Activated CD4-positive, alpha-beta memory T cell treated with anti-CD3 and anti-CD28 coated beads for 36 hours (primary cell): ENCODE results near the gene PKP4. TPM values are rescaled to one million over a fixed set of nuclear protein-coding genes. Genes with fewer than 3 reads are reported as not detected.

Experiments used
- CTCF ChIA-PET: fragments of 350-600 bp; sonication (Branson Sonifier 250); formaldehyde crosslinking; loops from one replicate; lab custom pipeline; 2021; ENCODE audit warnings: antibody characterized with exemption, inconsistent platforms; lab: Charles Lee
- POLR2A ChIA-PET: fragments of 350-600 bp; sonication (Branson Sonifier 250); formaldehyde crosslinking; loops from one replicate; lab custom pipeline; 2021; ENCODE audit warnings: antibody characterized with exemption; lab: Charles Lee
- DNase-seq: peaks from one replicate; pipeline ENCODE4 v3.0.0-alpha.2; 2020
- H3K27ac Mint-ChIP-seq: one replicate; pipeline ENCODE4 v1.8.0; 2021; ENCODE audit warnings: mixed read lengths
- H3K27me3 Mint-ChIP-seq: one replicate; pipeline ENCODE4 v1.8.0; 2021; ENCODE audit warnings: mixed read lengths
- H3K36me3 Mint-ChIP-seq: one replicate; pipeline ENCODE4 v1.8.0; 2021; ENCODE audit warnings: mixed read lengths
- H3K4me1 Mint-ChIP-seq: one replicate; pipeline ENCODE4 v1.8.0; 2021; ENCODE audit warnings: low read depth, mixed read lengths
- H3K4me3 Mint-ChIP-seq: one replicate; pipeline ENCODE4 v1.8.0; 2021; ENCODE audit warnings: mild to moderate bottlenecking, mixed read lengths
- H3K9me3 Mint-ChIP-seq: one replicate; pipeline ENCODE4 v1.8.0; 2021; ENCODE audit warnings: mixed read lengths
- intact Hi-C: fragments of 100-400 bp; cut with micrococcal nuclease; formaldehyde crosslinking; loops from one replicate; pipeline ENCODE4 v1.15.1; 2023
- total RNA-seq, 2 experiments: library from RNA; stranded (reverse); gene quantifications; one replicate each; pipeline ENCODE4 v1.2.3, GENCODE V29; 2021

PKP4 gene
- total RNA-seq, 2 experiments from 2014 or later, result 41.4 to 43.1 TPM

DNA sequence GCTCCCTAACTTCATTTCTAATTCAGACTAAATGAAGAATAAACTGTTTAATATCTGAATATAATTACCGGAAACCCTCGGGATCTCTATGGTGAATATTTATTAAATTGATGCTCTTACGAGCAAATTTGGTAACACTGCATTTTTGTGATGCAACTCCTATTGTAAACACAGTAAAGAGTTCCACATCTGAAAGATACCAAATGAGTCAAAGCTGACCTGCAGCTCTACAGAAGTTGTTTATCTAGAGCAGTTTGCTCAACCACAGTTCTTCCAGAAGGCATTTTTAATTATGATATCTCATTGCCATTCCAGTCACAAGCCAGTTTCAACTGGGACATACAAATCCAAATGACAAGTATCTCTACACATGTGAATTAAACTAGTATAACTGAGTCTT is 129.7 kb downstream of the PKP4 start:
- intact Hi-C loops, result no loop called here
- H3K36me3 Mint-ChIP-seq, result peaks cover 2% of the 10 kb centered on the region
- ChIA-PET POLR2A (no interaction called here), CTCF (no interaction called here)
- no peak overlapping the region for H3K27ac Mint-ChIP-seq
- no peak overlapping the region for H3K4me3 Mint-ChIP-seq
- DNase-seq, result no peak
- H3K9me3 Mint-ChIP-seq, result no peaks in the 10 kb centered on the region
- no peaks in the 10 kb centered on the region for H3K27me3 Mint-ChIP-seq
- no peaks in the 10 kb centered on the region for H3K4me1 Mint-ChIP-seq

DNA sequence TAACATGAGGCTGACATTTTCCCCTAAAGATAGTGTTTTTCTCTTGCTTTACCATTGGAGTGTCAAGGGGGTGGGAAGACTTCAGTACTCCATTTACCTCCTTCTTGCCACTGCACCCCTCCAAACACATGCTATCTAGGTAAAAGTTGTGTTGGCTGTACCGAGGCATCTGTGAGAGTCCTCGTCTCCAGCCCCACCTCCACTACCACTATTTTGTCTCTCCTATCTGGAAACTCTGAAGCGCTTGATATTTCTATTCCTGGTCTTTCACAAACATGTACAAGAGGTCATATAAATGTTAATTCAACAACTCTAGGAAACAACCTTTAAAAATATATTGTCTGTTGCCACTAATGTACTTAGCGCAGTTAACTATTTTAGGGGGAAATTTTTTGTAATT is 132.6 kb downstream of the PKP4 start:
- CTCF ChIA-PET, result no interaction called here
- POLR2A ChIA-PET, result no interaction called here
- peaks cover 2% of the 10 kb centered on the region for H3K36me3 Mint-ChIP-seq
- H3K27ac Mint-ChIP-seq, result no peak overlapping the region
- intact Hi-C loops, result no loop called here
- DNase-seq, result no peak
- H3K4me1 Mint-ChIP-seq, result no peaks in the 10 kb centered on the region
- H3K4me3 Mint-ChIP-seq, result no peak overlapping the region
- H3K9me3 Mint-ChIP-seq, result no peaks in the 10 kb centered on the region
- H3K27me3 Mint-ChIP-seq, result no peaks in the 10 kb centered on the region

DNA sequence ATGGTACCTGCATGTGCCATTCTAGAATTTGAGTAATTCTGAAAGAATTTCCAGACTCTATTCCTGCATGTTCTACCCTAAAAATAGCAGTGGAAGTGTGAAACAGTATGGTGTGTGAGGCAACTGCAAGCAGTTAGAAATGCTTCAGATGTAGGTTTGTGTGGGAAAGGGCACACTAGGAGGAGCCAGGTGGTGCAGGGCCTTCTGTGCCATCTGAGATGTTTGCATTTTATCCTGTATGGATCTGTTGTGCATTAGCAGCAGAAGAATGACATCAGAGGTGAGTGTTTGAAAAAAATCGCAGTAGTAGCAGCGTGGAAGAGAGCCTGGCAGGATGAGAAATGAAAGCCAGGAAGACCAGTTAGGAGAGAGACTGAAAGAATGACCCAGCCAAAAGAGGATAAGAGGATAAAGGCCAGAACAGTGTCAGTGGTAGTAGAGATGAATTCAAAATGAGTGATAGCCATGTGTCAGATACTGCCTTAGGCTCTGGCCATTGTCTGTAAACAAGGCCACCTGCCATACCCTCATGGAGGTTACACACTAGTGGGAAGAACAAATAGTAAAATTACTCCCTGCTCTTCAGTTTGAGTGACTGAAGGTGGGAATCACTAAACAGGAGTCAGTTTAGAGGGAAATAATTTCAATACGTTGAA is 142.2 kb downstream of the PKP4 start:
- ChIA-PET POLR2A (no interaction called here), CTCF (no interaction called here)
- no peaks in the 10 kb centered on the region for H3K27me3 Mint-ChIP-seq
- no peak overlapping the region for H3K4me3 Mint-ChIP-seq
- DNase-seq, result no peak
- H3K4me1 Mint-ChIP-seq, result no peaks in the 10 kb centered on the region
- intact Hi-C loops, result no loop called here
- H3K36me3 Mint-ChIP-seq, result peaks cover 6% of the 10 kb centered on the region
- no peak overlapping the region for H3K27ac Mint-ChIP-seq
- H3K9me3 Mint-ChIP-seq, result no peaks in the 10 kb centered on the region

DNA sequence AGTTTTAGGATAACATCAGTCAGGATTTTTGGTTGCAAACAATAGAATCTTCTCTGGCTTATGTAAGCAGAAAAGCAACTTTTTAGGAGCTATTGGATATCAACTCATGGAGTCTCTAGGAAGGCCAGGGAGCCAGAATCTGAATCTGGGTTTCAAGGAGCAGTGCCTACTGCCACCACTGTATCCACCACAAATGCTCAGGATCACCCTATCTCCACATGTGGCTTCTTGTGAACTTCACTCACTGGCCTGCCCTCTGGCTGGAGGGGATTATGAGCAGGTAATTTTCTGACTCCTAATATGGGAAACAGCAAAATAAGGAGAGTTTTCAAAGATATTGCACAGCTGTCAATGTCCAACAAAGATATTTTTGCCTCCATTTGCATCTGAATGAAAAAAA is 142.9 kb downstream of the PKP4 start:
- no peaks in the 10 kb centered on the region for H3K27me3 Mint-ChIP-seq
- H3K27ac Mint-ChIP-seq, result no peak overlapping the region
- H3K36me3 Mint-ChIP-seq, result peaks cover 7% of the 10 kb centered on the region
- no peaks in the 10 kb centered on the region for H3K4me1 Mint-ChIP-seq
- no peak for DNase-seq
- H3K9me3 Mint-ChIP-seq, result no peaks in the 10 kb centered on the region
- ChIA-PET POLR2A (no interaction called here), CTCF (no interaction called here)
- H3K4me3 Mint-ChIP-seq, result no peak overlapping the region
- intact Hi-C loops, result no loop called here

DNA sequence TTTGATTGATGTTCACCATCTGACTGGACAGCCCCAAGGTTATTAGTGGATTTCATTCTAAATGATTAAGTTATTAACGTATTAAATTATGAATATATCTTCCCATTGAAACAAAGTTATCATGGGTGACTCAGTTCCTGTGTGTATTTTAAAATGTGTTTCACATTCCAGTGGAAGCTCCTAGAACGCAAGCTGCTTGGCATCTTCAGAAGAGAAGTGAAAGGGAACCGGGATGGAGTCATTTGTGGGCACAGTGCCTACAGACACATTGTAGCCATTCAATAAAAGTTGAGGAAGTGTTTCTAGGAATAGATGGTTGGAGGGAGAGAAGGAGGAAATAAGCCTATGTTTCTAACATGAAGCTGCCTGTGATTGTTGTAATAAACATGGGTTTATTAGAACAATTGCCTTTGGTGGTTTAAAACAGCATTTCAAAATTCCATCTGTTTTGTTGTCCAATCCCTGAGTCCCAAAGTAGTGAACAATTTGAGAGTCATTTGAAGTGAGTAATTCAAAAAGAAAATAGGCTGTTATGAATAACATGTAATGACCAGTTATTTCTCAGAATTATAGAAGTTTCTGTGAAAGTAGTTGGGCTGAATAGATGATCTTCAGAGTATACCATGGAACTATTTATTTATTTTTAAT is 143.5 kb downstream of the PKP4 start:
- intact Hi-C loops, result no loop called here
- Mint-ChIP-seq H3K27ac (no peak overlapping the region), H3K9me3 (no peaks in the 10 kb centered on the region), H3K4me3 (no peak overlapping the region), H3K36me3 (peaks cover 4% of the 10 kb centered on the region), H3K27me3 (no peaks in the 10 kb centered on the region), H3K4me1 (no peaks in the 10 kb centered on the region)
- CTCF ChIA-PET, result no interaction called here
- POLR2A ChIA-PET, result no interaction called here
- no peak for DNase-seq

DNA sequence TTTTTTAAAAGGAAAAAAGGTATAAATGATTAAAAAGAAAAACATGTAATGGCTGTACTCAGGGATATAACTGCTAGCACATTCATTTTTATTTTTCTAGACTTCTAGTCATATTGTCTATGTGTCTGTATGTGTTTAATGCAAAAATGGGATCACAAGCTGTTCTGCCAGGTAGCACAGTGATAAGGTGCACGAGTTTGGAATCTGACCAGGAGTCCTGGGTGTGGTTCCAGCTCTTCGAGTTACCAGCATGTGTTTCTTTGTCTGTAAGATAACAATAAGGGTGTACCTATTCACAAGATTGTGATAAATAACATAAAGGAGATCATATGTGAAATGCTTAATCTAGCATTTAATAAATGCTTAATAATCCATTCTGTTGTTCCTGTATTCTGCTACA is 145.3 kb downstream of the PKP4 start:
- DNase-seq, result no peak
- POLR2A ChIA-PET, result no interaction called here
- no peak overlapping the region for H3K4me3 Mint-ChIP-seq
- H3K36me3 Mint-ChIP-seq, result peaks cover 4% of the 10 kb centered on the region
- H3K9me3 Mint-ChIP-seq, result no peaks in the 10 kb centered on the region
- H3K27me3 Mint-ChIP-seq, result no peaks in the 10 kb centered on the region
- H3K27ac Mint-ChIP-seq, result no peak overlapping the region
- CTCF ChIA-PET, result interaction anchor here (1.5 kb wide), 1 partner anchor 152 kb away, joined by 3 read pairs; no protein-coding TSS in a partner anchor
- H3K4me1 Mint-ChIP-seq, result no peaks in the 10 kb centered on the region
- intact Hi-C loops, result no loop called here

DNA sequence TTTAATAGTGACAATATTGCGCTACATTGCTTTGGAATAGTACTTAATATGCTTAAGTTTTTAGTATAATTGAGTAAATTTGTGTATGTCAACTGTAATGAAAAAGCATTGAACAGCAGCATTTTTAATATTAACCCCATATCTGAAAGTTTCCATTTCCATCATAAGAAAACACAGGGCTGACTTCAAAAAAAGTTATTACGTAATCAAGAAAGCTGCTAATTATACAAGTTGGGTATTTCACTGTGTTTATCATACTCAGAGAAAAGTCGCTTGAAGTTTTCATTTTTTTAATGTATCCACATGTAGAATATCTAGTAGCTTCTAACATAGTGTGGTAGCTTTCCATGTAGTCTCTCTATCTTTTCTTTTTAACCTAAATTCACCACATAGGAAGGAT is 146.5 kb downstream of the PKP4 start:
- no peaks in the 10 kb centered on the region for H3K4me1 Mint-ChIP-seq
- H3K4me3 Mint-ChIP-seq, result no peak overlapping the region
- no peak overlapping the region for H3K27ac Mint-ChIP-seq
- peaks cover 4% of the 10 kb centered on the region for H3K36me3 Mint-ChIP-seq
- no peaks in the 10 kb centered on the region for H3K27me3 Mint-ChIP-seq
- DNase-seq, result no peak
- CTCF ChIA-PET, result interaction anchor here (1.5 kb wide), 1 partner anchor 151 kb away, joined by 3 read pairs; no protein-coding TSS in a partner anchor
- intact Hi-C loops, result no loop called here
- no peaks in the 10 kb centered on the region for H3K9me3 Mint-ChIP-seq
- POLR2A ChIA-PET, result no interaction called here

DNA sequence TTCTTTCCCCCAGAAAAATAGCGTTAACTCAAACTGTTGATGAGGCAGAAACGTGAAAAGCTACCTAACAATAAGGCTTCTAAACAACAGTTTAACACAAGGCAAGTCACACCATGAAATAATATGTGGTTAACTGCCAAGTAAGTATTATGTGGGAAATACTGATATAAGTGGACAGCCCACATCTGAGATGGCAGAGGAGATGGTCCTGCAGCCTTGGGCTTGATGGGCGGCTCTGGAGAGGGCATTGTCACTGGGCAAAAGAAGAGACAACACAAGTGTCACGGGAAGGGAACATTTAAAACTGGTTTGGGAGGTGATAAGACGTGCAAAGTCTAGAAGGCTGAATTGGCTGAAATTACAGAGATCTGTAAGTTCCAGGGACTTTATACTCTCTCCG is 147.2 kb downstream of the PKP4 start:
- no peaks in the 10 kb centered on the region for H3K4me1 Mint-ChIP-seq
- POLR2A ChIA-PET, result no interaction called here
- no peaks in the 10 kb centered on the region for H3K27me3 Mint-ChIP-seq
- H3K36me3 Mint-ChIP-seq, result peaks cover 4% of the 10 kb centered on the region
- intact Hi-C loops, result no loop called here
- no peak for DNase-seq
- CTCF ChIA-PET, result no interaction called here
- no peaks in the 10 kb centered on the region for H3K9me3 Mint-ChIP-seq
- no peak overlapping the region for H3K4me3 Mint-ChIP-seq
- no peak overlapping the region for H3K27ac Mint-ChIP-seq

DNA sequence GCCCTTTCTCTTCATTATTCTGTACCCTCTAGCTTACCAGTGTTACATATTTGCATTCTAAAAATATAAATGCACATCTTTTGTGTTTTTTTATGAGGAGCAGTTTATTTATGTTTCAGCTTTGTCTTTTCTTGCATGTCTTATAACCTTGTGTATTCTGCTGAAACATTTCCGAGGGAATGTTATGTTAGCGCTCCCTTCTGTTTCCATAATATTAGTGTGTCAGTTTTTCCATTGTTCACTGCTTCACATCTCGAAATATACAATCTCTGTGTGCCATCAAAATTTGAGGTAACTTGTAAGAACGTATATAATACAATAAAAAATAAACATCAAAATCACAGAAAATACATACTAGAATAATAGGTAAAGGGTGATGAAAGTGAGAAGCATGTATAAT is 153.3 kb downstream of the PKP4 start:
- H3K27ac Mint-ChIP-seq, result no peak overlapping the region
- H3K9me3 Mint-ChIP-seq, result no peaks in the 10 kb centered on the region
- no peak overlapping the region for H3K4me3 Mint-ChIP-seq
- H3K36me3 Mint-ChIP-seq, result no peaks in the 10 kb centered on the region
- DNase-seq, result no peak
- ChIA-PET POLR2A (no interaction called here), CTCF (interaction anchor here (1.2 kb wide), 1 partner anchor 586 kb away, joined by 4 read pairs; no protein-coding TSS in a partner anchor)
- intact Hi-C loops, result no loop called here
- no peaks in the 10 kb centered on the region for H3K27me3 Mint-ChIP-seq
- no peaks in the 10 kb centered on the region for H3K4me1 Mint-ChIP-seq

DNA sequence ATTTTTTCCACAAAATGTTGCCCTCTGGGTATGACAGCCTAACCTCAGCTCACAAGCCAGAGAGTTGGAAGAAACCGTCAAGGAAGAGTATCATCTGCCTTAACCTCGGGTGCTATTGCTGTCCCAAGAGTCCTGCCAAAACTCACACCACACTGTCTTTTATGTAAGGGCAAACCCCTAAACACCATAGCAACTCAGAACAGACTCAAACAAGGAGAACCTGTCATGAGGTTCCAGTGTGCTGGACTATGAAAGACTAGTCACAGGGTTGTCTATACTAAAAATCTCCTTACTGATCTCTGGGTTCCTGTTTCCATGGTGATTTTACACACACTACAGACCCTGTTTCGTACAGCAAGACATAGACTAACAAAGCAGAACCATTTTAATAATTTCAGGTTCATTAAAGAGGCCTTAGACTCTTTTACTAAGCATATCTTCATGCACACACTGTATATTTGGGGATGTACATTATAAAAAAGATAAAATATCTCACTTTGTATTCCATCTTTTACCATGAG is 159.8 kb downstream of the PKP4 start:
- Mint-ChIP-seq H3K27ac (no peak overlapping the region), H3K36me3 (peaks cover 4% of the 10 kb centered on the region), H3K9me3 (no peaks in the 10 kb centered on the region), H3K4me1 (no peaks in the 10 kb centered on the region), H3K4me3 (no peak overlapping the region), H3K27me3 (no peaks in the 10 kb centered on the region)
- intact Hi-C loops, result no loop called here
- CTCF ChIA-PET, result no interaction called here
- POLR2A ChIA-PET, result interaction anchor here (0.6 kb wide), 1 partner anchor 41 kb away, joined by 3 read pairs; no protein-coding TSS in a partner anchor
- DNase-seq, result no peak

DNA sequence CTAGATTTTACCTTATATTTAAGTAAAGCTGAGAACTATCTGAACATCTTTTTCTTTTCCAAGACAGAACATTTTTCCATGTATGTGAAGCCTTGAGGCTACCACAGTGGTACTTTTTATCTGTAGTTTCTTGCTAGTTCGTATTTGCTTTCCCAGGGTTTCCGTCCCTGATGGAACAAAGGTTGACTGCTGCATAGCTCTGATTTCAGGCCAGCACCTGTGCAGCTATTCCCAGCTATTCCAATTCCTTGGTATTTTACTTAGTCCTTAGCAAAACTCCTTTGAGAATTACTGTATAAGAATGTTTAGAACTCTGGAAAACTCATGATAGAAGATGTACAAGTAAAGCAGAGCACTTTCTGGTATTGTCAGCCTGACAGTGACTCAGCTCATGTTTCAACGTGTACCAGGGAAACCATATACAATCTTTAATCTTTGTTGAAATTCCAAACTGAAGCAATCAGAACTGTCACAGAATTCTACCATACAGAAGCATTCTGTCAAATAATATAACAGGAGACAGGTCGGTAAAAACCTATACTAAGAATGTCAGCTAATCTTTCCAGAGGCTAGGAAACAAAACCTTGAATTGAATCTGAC is 162.2 kb downstream of the PKP4 start:
- Mint-ChIP-seq H3K4me3 (no peak overlapping the region), H3K9me3 (no peaks in the 10 kb centered on the region), H3K27ac (no peak overlapping the region), H3K27me3 (no peaks in the 10 kb centered on the region), H3K36me3 (peaks cover 15% of the 10 kb centered on the region), H3K4me1 (no peaks in the 10 kb centered on the region)
- POLR2A ChIA-PET, result no interaction called here
- CTCF ChIA-PET, result no interaction called here
- intact Hi-C loops, result no loop called here
- no peak for DNase-seq

DNA sequence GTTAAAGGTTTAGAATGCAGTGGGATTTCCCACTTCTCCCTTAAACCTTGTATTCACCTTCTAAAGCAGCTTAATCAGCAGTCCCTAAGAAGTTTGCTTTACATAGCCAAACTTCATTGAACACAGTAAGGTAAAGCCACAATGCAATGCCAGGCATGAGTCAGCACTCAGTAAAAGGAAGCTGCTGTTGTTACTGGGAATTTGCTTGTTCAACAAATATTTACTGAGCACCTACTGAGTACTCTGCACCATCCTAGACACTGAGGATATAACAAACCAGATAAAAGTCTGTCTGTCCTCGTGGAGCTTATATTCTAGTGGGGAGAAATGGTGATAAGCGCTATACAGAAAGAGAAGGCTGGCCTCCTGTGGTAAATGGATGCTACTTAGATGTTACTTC is 162.7 kb downstream of the PKP4 start:
- Mint-ChIP-seq H3K27me3 (no peaks in the 10 kb centered on the region), H3K9me3 (no peaks in the 10 kb centered on the region), H3K36me3 (peaks cover 16% of the 10 kb centered on the region), H3K27ac (no peak overlapping the region), H3K4me1 (no peaks in the 10 kb centered on the region), H3K4me3 (no peak overlapping the region)
- ChIA-PET CTCF (no interaction called here), POLR2A (no interaction called here)
- no peak for DNase-seq
- intact Hi-C loops, result no loop called here
